Karpas-422 (cell line): ENCODE data around the gene PTGER3. TPM values are rescaled to one million over a fixed set of nuclear protein-coding genes. Genes with fewer than 3 reads are reported as not detected.

Experiments used
- DNase-seq: peaks from one replicate; pipeline ENCODE4 v3.0.0-alpha.2; 2015
- H2AFZ ChIP-seq: fragments of 200-600 bp; sonication (generic); 2 replicates; pipeline ENCODE4 v1.6.1; 2014; ENCODE audit warnings: antibody characterized with exemption, low read length, mixed read lengths
- H3K27ac ChIP-seq: fragments of 200-600 bp; sonication (generic); 2 replicates; pipeline ENCODE4 v1.5.1; 2014; ENCODE audit warnings: mild to moderate bottlenecking, low read length, moderate library complexity
- H3K27me3 ChIP-seq: fragments of 200-600 bp; sonication (generic); 2 replicates; pipeline ENCODE4 v1.6.1; 2014; ENCODE audit warnings: low read length, mixed read lengths
- H3K36me3 ChIP-seq: fragments of 200-600 bp; sonication (generic); 2 replicates; pipeline ENCODE4 v1.6.1; 2014; ENCODE audit warnings: low read length, mixed read lengths; ENCODE audit not compliant: insufficient read depth
- H3K4me1 ChIP-seq: fragments of 200-600 bp; sonication (generic); 2 replicates; pipeline ENCODE4 v1.6.1; 2014; ENCODE audit warnings: mild to moderate bottlenecking, low read length, mixed read lengths
- H3K4me2 ChIP-seq: fragments of 200-600 bp; sonication (generic); 2 replicates; pipeline ENCODE4 v1.6.1; 2014; ENCODE audit warnings: low read length, low read depth, mild to moderate bottlenecking; ENCODE audit not compliant: poor library complexity, severe bottlenecking
- H3K4me3 ChIP-seq: fragments of 200-600 bp; sonication (generic); 2 replicates; pipeline ENCODE4 v1.5.1; 2014; ENCODE audit warnings: mild to moderate bottlenecking, antibody characterized with exemption, low read length, mixed read lengths
- H3K79me2 ChIP-seq: fragments of 200-600 bp; sonication (generic); 2 replicates; pipeline ENCODE4 v1.6.1; 2014; ENCODE audit warnings: mild to moderate bottlenecking, low read length, mixed read lengths
- H3K9ac ChIP-seq: fragments of 200-600 bp; sonication (generic); 2 replicates; pipeline ENCODE4 v1.6.0; 2014; ENCODE audit warnings: low read length
- H3K9me2 ChIP-seq: fragments of 200-600 bp; sonication (generic), shearing (Covaris generic); replicated peaks from 2 replicates; pipeline ENCODE4 v1.6.0; 2014; ENCODE audit warnings: mild to moderate bottlenecking, low read length, moderate library complexity; ENCODE audit not compliant: insufficient read depth
- H3K9me3 ChIP-seq: fragments of 300-700, 200-600 bp; sonication (generic); 2 replicates; pipeline ENCODE4 v1.6.1; 2014; ENCODE audit warnings: low read length, mixed read lengths
- H4K20me1 ChIP-seq: fragments of 200-600 bp; sonication (generic); 2 replicates; pipeline ENCODE4 v1.6.1; 2014; ENCODE audit warnings: mild to moderate bottlenecking, antibody characterized with exemption, low read length, low read depth; ENCODE audit not compliant: insufficient read depth
- total RNA-seq: library from RNA; depleted of rRNA; stranded (reverse); fragments of >200 nt; shearing (Covaris generic); gene quantifications from 2 replicates; pipeline ENCODE4 v1.2.3, GENCODE V29; 2014; ENCODE audit warnings: low replicate concordance; rRNA removed

Gene PTGER3
- not detected in 2 replicates for total RNA-seq

- Histone ChIP-seq H3K9ac (no peak within 1 kb of the TSS), H3K36me3 (no peaks in the 10 kb centered on the region), H3K27ac (no peak within 1 kb of the TSS), H3K79me2 (no peaks in the 10 kb centered on the region), H3K4me3 (no peak within 1 kb of the TSS), H3K4me2 (no peak within 1 kb of the TSS), H3K9me2 (no peaks in the 10 kb centered on the region), H2AFZ (no peak within 1 kb of the TSS), H3K9me3 (no peaks in the 10 kb centered on the region), H4K20me1 (no peaks in the 10 kb centered on the region), H3K27me3 (no peaks in the 10 kb centered on the region), H3K4me1 (no peaks in the 10 kb centered on the region)
- DNase-seq, result no peak
Measured at GRCh38 chr1:71047635-71048607, at the start of gene PTGER3. PTGER3 (minus strand) TSS chr1:71047816; CDS start chr1:71047577, 239 bp downstream.

GRCh38 chr1:71094913-71095312 is 47.3 kb upstream of the PTGER3 start:
- Histone ChIP-seq H2AFZ (no peak overlapping the region), H3K4me3 (no peak overlapping the region), H3K27me3 (no peaks in the 10 kb centered on the region), H3K36me3 (no peaks in the 10 kb centered on the region), H3K27ac (no peak overlapping the region), H4K20me1 (no peaks in the 10 kb centered on the region), H3K9ac (no peak overlapping the region), H3K4me2 (no peak overlapping the region), H3K9me2 (no peaks in the 10 kb centered on the region), H3K79me2 (no peaks in the 10 kb centered on the region), H3K4me1 (no peaks in the 10 kb centered on the region), H3K9me3 (no peaks in the 10 kb centered on the region)
- DNase-seq, result no peak

- no peaks in the 10 kb centered on the region for H4K20me1 ChIP-seq
- no peak overlapping the region for H3K9ac ChIP-seq
- H3K4me3 ChIP-seq, result no peak overlapping the region
Measured at GRCh38 chr1:71093938-71094337, 46.3 kb upstream of the PTGER3 start.

GRCh38 chr1:71089536-71090270 is 42.1 kb upstream of the PTGER3 start:
- Histone ChIP-seq H3K9me3 (no peaks in the 10 kb centered on the region), H3K4me1 (no peaks in the 10 kb centered on the region), H2AFZ (no peak overlapping the region)

More at GRCh38 chr1:71093938-71094337, 46.3 kb upstream of the PTGER3 start:
- no peaks in the 10 kb centered on the region for H3K9me3 ChIP-seq
- H3K27ac ChIP-seq, result no peak overlapping the region
- no peak overlapping the region for H2AFZ ChIP-seq
- no peaks in the 10 kb centered on the region for H3K79me2 ChIP-seq
- no peaks in the 10 kb centered on the region for H3K27me3 ChIP-seq
- H3K4me2 ChIP-seq, result no peak overlapping the region
- H3K36me3 ChIP-seq, result no peaks in the 10 kb centered on the region
- DNase-seq, result peak; percentile 47
- H3K4me1 ChIP-seq, result no peaks in the 10 kb centered on the region
- no peaks in the 10 kb centered on the region for H3K9me2 ChIP-seq

GRCh38 chr1:71088645-71089287 is 41.1 kb upstream of the PTGER3 start:
- no peak for DNase-seq
- no peaks in the 10 kb centered on the region for H3K79me2 ChIP-seq
- H3K4me2 ChIP-seq, result no peak overlapping the region
- H3K9me3 ChIP-seq, result no peaks in the 10 kb centered on the region
- no peaks in the 10 kb centered on the region for H3K27me3 ChIP-seq
- H3K4me1 ChIP-seq, result no peaks in the 10 kb centered on the region
- H3K9me2 ChIP-seq, result no peaks in the 10 kb centered on the region
- no peaks in the 10 kb centered on the region for H3K36me3 ChIP-seq
- H2AFZ ChIP-seq, result no peak overlapping the region
- no peak overlapping the region for H3K27ac ChIP-seq
- no peaks in the 10 kb centered on the region for H4K20me1 ChIP-seq
- no peak overlapping the region for H3K9ac ChIP-seq
- H3K4me3 ChIP-seq, result no peak overlapping the region

More at GRCh38 chr1:71089536-71090270, 42.1 kb upstream of the PTGER3 start:
- no peak overlapping the region for H3K4me2 ChIP-seq
- no peaks in the 10 kb centered on the region for H3K79me2 ChIP-seq
- H3K27ac ChIP-seq, result no peak overlapping the region
- no peaks in the 10 kb centered on the region for H3K36me3 ChIP-seq
- H3K9ac ChIP-seq, result no peak overlapping the region
- H3K27me3 ChIP-seq, result no peaks in the 10 kb centered on the region
- no peak overlapping the region for H3K4me3 ChIP-seq
- DNase-seq, result no peak
- no peaks in the 10 kb centered on the region for H4K20me1 ChIP-seq
- no peaks in the 10 kb centered on the region for H3K9me2 ChIP-seq

GRCh38 chr1:71087713-71088112 is 40.1 kb upstream of the PTGER3 start:
- no peak overlapping the region for H3K4me3 ChIP-seq
- H3K9ac ChIP-seq, result no peak overlapping the region
- H3K9me3 ChIP-seq, result no peaks in the 10 kb centered on the region
- no peaks in the 10 kb centered on the region for H3K36me3 ChIP-seq
- no peak overlapping the region for H2AFZ ChIP-seq
- no peaks in the 10 kb centered on the region for H3K4me1 ChIP-seq
- no peaks in the 10 kb centered on the region for H4K20me1 ChIP-seq
- H3K27ac ChIP-seq, result no peak overlapping the region
- no peaks in the 10 kb centered on the region for H3K79me2 ChIP-seq
- H3K4me2 ChIP-seq, result no peak overlapping the region
- H3K27me3 ChIP-seq, result no peaks in the 10 kb centered on the region
- no peaks in the 10 kb centered on the region for H3K9me2 ChIP-seq
- no peak for DNase-seq

- Histone ChIP-seq H4K20me1 (no peaks in the 10 kb centered on the region), H3K4me2 (no peak overlapping the region), H3K36me3 (no peaks in the 10 kb centered on the region), H3K9me3 (no peaks in the 10 kb centered on the region), H3K9me2 (0 out of 2 replicates have a peak, but pooled peaks cover 3% of the 10 kb centered on the region), H3K79me2 (no peaks in the 10 kb centered on the region), H3K9ac (no peak overlapping the region), H3K4me3 (no peak overlapping the region), H3K4me1 (peaks cover 3% of the 10 kb centered on the region), H3K27ac (no peak overlapping the region), H3K27me3 (no peaks in the 10 kb centered on the region), H2AFZ (no peak overlapping the region)
- DNase-seq, result no peak
Measured at GRCh38 chr1:71087060-71087459, 39.4 kb upstream of the PTGER3 start.

- Histone ChIP-seq H3K9me2 (0 out of 2 replicates have a peak, but pooled peaks cover 6% of the 10 kb centered on the region), H4K20me1 (no peaks in the 10 kb centered on the region), H3K4me2 (no peak overlapping the region), H3K4me1 (peaks cover 10% of the 10 kb centered on the region), H3K36me3 (no peaks in the 10 kb centered on the region), H3K4me3 (no peak overlapping the region), H3K9ac (no peak overlapping the region), H3K27ac (no peak overlapping the region), H3K79me2 (no peaks in the 10 kb centered on the region), H3K9me3 (no peaks in the 10 kb centered on the region), H3K27me3 (no peaks in the 10 kb centered on the region), H2AFZ (no peak overlapping the region)
- no peak for DNase-seq
Measured at GRCh38 chr1:71086331-71086730, 38.7 kb upstream of the PTGER3 start.
